Muscle layer of colon (tissue), 2 donors: ENCODE results near the gene HIPK1.

Experiments
- H3K27ac ChIP-seq: one replicate; pipeline ENCODE4 v1.7.0; 2013; ENCODE audit warnings: low read depth, mild to moderate bottlenecking, low read length, moderate library complexity
- H3K27me3 ChIP-seq, 2 donors: one replicate each; pipeline ENCODE4 v1.7.0; 2013; ENCODE audit warnings: low read length in 2 of 2, mild to moderate bottlenecking in 2 of 2; ENCODE audit not compliant: insufficient read depth in 2 of 2, control insufficient read depth in 1 of 2
- H3K36me3 ChIP-seq: one replicate; pipeline ENCODE4 v1.7.0; 2013; ENCODE audit warnings: mild to moderate bottlenecking, low read length; ENCODE audit not compliant: insufficient read depth
- H3K4me1 ChIP-seq: one replicate; pipeline ENCODE4 v1.7.0; 2013; ENCODE audit warnings: mild to moderate bottlenecking, low read length; ENCODE audit not compliant: insufficient read depth
- H3K4me3 ChIP-seq, 2 donors: one replicate each; pipeline ENCODE4 v1.7.0; 2013; ENCODE audit warnings: low read length in 2 of 2, low read depth in 1 of 2, mild to moderate bottlenecking in 1 of 2, moderate library complexity in 1 of 2
- H3K9ac ChIP-seq: one replicate; pipeline ENCODE4 v1.7.0; 2013; ENCODE audit warnings: low read length
- H3K9me3 ChIP-seq: one replicate; pipeline ENCODE4 v1.7.0; 2013; ENCODE audit warnings: mild to moderate bottlenecking, low read length
- donor health status: abdominal sarcoma.
- donor health status: Adenocarcinoma of cecum.

Gene HIPK1

DNA sequence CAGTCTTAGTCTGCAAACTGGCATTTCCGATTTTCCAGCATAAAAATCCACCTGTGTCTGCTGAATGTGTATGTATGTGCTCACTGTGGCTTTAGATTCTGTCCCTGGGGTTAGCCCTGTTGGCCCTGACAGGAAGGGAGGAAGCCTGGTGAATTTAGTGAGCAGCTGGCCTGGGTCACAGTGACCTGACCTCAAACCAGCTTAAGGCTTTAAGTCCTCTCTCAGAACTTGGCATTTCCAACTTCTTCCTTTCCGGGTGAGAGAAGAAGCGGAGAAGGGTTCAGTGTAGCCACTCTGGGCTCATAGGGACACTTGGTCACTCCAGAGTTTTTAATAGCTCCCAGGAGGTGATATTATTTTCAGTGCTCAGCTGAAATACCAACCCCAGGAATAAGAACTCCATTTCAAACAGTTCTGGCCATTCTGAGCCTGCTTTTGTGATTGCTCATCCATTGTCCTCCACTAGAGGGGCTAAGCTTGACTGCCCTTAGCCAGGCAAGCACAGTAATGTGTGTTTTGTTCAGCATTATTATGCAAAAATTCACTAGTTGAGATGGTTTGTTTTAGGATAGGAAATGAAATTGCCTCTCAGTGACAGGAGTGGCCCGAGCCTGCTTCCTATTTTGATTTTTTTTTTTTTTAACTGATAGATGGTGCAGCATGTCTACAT is 47.6 kb downstream of the HIPK1 start:
- H3K27ac ChIP-seq, result no peak overlapping the region
- H3K36me3 ChIP-seq, result peaks cover 22% of the 10 kb centered on the region
- H3K9ac ChIP-seq, result no peak overlapping the region
- H3K4me1 ChIP-seq, result peaks cover 41% of the 10 kb centered on the region
- no peaks in the 10 kb centered on the region for H3K27me3 ChIP-seq
- H3K4me3 ChIP-seq, result no peak overlapping the region
- H3K9me3 ChIP-seq, result no peaks in the 10 kb centered on the region

- H3K36me3 ChIP-seq, result peaks cover 10% of the 10 kb centered on the region
- no peak overlapping the region for H3K4me3 ChIP-seq
- H3K27ac ChIP-seq, result peak overlapping the region; percentile 84
- H3K9ac ChIP-seq, result no peak overlapping the region
- no peaks in the 10 kb centered on the region for H3K9me3 ChIP-seq
- peaks cover 47% of the 10 kb centered on the region for H3K4me1 ChIP-seq
- no peaks in the 10 kb centered on the region for H3K27me3 ChIP-seq
These were observed 48.8 kb downstream of the HIPK1 start for GRCh38 chr1:113977906-113978305.

GRCh38 chr1:113978863-113979702 is 50.0 kb downstream of the HIPK1 start, which contains the start of gene OLFML3:
TSS of gene OLFML3 (plus strand) at chr1:113979474. CDS start at chr1:113979517, 43 bp downstream.
- Histone ChIP-seq H3K4me1 (peaks cover 58% of the 10 kb centered on the region), H3K36me3 (no peaks in the 10 kb centered on the region), H3K27ac (peak within 1 kb of the TSS; percentile 84), H3K9ac (peak within 1 kb of the TSS; percentile 17), H3K4me3 (peak within 1 kb of the TSS; percentile 33 to 78), H3K9me3 (no peaks in the 10 kb centered on the region), H3K27me3 (no peaks in the 10 kb centered on the region)

GRCh38 chr1:113980110-113980509 is 51.0 kb downstream of the HIPK1 start:
- peaks cover 68% of the 10 kb centered on the region for H3K4me1 ChIP-seq
- no peaks in the 10 kb centered on the region for H3K27me3 ChIP-seq
- H3K9ac ChIP-seq, result peak overlapping the region; percentile 17
- H3K36me3 ChIP-seq, result no peaks in the 10 kb centered on the region
- no peaks in the 10 kb centered on the region for H3K9me3 ChIP-seq
- peak overlapping the region; percentile 33 to 78 for H3K4me3 ChIP-seq
- H3K27ac ChIP-seq, result peak overlapping the region; percentile 84

DNA sequence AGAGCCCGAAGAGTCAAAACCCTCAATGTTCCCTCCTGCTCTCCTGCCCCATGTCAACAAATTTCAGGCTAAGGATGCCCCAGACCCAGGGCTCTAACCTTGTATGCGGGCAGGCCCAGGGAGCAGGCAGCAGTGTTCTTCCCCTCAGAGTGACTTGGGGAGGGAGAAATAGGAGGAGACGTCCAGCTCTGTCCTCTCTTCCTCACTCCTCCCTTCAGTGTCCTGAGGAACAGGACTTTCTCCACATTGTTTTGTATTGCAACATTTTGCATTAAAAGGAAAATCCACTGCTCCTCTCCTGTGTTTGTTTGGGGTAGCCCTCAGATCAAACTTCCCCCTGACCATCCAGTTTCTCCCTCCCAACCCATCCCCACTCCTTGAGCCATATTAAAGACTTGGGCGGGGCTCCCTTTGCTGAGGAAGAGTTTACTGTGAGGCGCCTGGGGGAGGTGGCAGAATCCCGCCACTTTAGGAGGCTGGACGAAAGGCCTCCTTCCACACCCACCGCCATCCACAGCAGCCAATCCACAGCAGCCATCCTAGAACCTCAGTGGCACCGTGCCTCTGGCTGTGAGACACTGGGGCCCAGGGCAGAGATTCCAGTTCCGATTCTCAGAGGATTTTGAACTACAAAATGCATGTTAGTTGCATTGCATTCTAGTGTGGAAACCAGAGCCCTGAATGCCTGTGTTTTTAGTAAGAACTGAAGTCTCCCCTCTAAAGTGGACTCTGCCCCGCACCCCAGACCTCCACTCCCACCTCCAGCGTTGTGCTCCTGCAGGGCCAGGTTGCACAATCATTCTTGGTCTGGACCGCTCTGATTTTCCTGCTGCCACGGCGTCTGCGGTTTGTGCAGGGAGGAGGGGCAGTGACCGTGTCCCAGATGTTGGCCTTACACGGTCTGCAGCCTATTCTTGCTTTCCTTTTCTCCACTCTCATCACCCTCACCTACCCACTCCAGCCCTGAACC is 53.1 kb downstream of the HIPK1 start:
- Histone ChIP-seq H3K36me3 (no peaks in the 10 kb centered on the region), H3K4me1 (peaks cover 57% of the 10 kb centered on the region), H3K9me3 (no peaks in the 10 kb centered on the region), H3K9ac (peak overlapping the region; percentile 31), H3K4me3 (peak overlapping the region; percentile 39 to 78), H3K27ac (peak overlapping the region; percentile 84), H3K27me3 (no peaks in the 10 kb centered on the region)

DNA sequence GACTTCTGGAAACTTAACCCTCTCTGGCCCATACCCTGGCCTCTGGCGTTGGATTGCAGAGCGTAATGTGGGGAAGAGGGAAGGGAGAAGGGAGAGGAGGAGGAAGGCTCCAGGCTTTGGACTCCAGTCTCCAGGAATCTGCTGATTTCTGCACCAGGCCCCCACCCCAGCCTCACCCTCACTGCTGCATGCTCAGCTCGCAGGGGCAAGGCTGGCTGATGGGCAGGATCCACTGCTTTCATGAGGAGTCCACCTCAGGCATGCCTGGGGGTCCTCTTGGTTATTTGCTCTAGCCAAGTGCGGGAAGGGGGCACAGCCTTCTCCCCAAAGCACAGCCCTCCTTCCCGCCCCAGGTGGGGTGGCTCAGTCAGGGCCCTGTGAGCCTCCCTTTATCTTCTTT is 53.8 kb downstream of the HIPK1 start:
- Histone ChIP-seq H3K4me1 (peaks cover 53% of the 10 kb centered on the region), H3K9me3 (no peaks in the 10 kb centered on the region), H3K36me3 (no peaks in the 10 kb centered on the region), H3K9ac (peak overlapping the region; percentile 31), H3K4me3 (peak overlapping the region; percentile 39 to 78), H3K27me3 (no peaks in the 10 kb centered on the region), H3K27ac (peak overlapping the region; percentile 84)

DNA sequence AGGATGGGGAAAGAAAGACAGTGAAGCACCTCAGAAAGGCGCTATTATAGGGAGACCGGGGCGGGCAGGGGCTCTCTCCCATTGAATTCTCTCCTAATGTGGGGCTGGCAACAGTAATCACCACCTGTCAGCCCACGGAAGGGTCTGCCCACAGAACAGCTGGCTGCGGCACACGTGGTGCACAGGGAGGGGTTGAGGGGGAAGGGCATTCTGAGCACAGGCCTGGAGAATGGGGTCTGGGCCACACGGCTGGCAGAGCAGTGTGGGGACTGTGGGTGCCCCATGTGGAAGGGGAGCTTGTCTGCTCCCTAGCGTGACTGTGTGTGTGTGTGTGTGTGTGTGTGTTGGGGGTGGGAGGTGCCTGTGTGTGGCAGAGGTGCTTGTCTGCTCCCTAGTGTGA is 54.3 kb downstream of the HIPK1 start:
- Histone ChIP-seq H3K9ac (peak overlapping the region; percentile 31), H3K27me3 (no peaks in the 10 kb centered on the region), H3K4me3 (peak overlapping the region in 1 of 2 donors; percentile 78), H3K4me1 (peaks cover 48% of the 10 kb centered on the region), H3K36me3 (no peaks in the 10 kb centered on the region), H3K27ac (peak overlapping the region; percentile 84), H3K9me3 (no peaks in the 10 kb centered on the region)

DNA sequence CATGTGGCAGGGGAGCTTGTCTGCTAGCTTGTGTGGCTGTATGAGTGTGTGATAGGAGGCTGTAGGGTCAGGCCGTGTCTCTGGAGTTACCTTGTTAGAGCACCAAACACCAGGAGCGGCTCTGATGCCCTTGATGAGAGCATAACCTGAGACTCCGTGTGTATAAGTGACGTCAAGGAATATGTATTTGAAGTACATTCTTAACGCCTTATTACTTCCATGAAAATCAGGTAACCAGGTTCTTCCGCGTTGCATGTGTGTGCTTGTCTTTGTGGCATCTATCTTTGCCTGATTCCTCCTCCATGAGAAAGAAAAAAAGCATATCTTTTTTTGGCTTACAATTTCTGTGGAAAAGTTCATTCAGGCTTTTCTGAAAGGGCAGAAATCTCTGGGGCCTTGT is 54.7 kb downstream of the HIPK1 start:
- Histone ChIP-seq H3K9ac (peak overlapping the region; percentile 31), H3K27ac (peak overlapping the region; percentile 84), H3K4me3 (peak overlapping the region in 1 of 2 donors; percentile 78), H3K27me3 (no peaks in the 10 kb centered on the region), H3K9me3 (no peaks in the 10 kb centered on the region), H3K4me1 (peaks cover 44% of the 10 kb centered on the region), H3K36me3 (no peaks in the 10 kb centered on the region)

- Histone ChIP-seq H3K4me1 (peaks cover 40% of the 10 kb centered on the region), H3K27me3 (no peaks in the 10 kb centered on the region), H3K9me3 (no peaks in the 10 kb centered on the region), H3K9ac (no peak overlapping the region), H3K27ac (no peak overlapping the region), H3K4me3 (no peak overlapping the region), H3K36me3 (no peaks in the 10 kb centered on the region)
These were observed 55.6 kb downstream of the HIPK1 start for GRCh38 chr1:113984710-113985109.

GRCh38 chr1:113986802-113987201 is 57.7 kb downstream of the HIPK1 start:
- H3K9ac ChIP-seq, result no peak overlapping the region
- peaks cover 26% of the 10 kb centered on the region for H3K4me1 ChIP-seq
- no peak overlapping the region for H3K4me3 ChIP-seq
- no peaks in the 10 kb centered on the region for H3K9me3 ChIP-seq
- no peaks in the 10 kb centered on the region for H3K36me3 ChIP-seq
- no peak overlapping the region for H3K27ac ChIP-seq
- no peaks in the 10 kb centered on the region for H3K27me3 ChIP-seq

- Histone ChIP-seq H3K9me3 (no peaks in the 10 kb centered on the region), H3K9ac (no peak overlapping the region), H3K4me3 (no peak overlapping the region), H3K36me3 (no peaks in the 10 kb centered on the region), H3K27me3 (no peaks in the 10 kb centered on the region), H3K4me1 (peaks cover 23% of the 10 kb centered on the region), H3K27ac (no peak overlapping the region)
These were observed 58.1 kb downstream of the HIPK1 start for GRCh38 chr1:113987259-113987658.
